ENCODE results near the gene TMEM178B. TPM values are rescaled to one million over a fixed set of nuclear protein-coding genes. Genes with fewer than 3 reads are reported as not detected.

TMEM178B gene
- total RNA-seq, 1 experiment from 2014 or later = not detected

DNA sequence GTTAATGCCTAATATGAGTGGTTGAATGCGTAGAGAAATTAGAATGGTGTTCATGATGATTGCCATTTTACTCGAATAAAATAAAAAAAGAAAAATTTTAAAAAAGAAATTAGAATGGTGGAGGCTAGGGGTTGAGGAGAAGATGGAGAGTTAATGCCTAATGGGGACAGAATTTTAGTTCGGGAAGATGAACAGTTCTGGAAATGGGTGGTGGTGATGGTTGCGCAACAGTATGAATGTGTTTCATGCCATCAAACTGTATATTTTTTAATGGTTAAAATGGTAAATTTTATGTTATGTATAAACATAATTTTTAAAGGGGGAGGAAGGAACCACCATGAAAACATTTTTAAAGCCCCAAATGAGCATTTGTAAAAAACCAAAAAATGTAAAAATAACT is 337.3 kb downstream of the TMEM178B start:
- no peak for DNase-seq
- H3K4me3 ChIP-seq (ENCODE audit: low read length) = no peak overlapping the region
- no peaks in the 10 kb centered on the region for H3K9me3 ChIP-seq (ENCODE audit: low read length)
- no peak overlapping the region for H3K4me2 ChIP-seq (ENCODE audit: low read depth, low read length, poor library complexity, severe bottlenecking)
- no peaks in the 10 kb centered on the region for H3K79me2 ChIP-seq (ENCODE audit: low read length)
- no peaks in the 10 kb centered on the region for H4K20me1 ChIP-seq (ENCODE audit: insufficient read depth, low read depth, low read length)
- no peaks in the 10 kb centered on the region for H3K4me1 ChIP-seq (ENCODE audit: low read length)
- H3K27ac ChIP-seq (ENCODE audit: low read length) = no peak overlapping the region
- H3K9ac ChIP-seq (ENCODE audit: low read length) = no peak overlapping the region
- H3K9me2 ChIP-seq (replicated peaks; ENCODE audit: insufficient read depth, low read length) = no peaks in the 10 kb centered on the region
- no peak overlapping the region for H2AFZ ChIP-seq (ENCODE audit: low read length)
- H3K27me3 ChIP-seq (ENCODE audit: low read length) = no peaks in the 10 kb centered on the region
- H3K36me3 ChIP-seq (ENCODE audit: insufficient read depth, low read length) = no peaks in the 10 kb centered on the region

DNA sequence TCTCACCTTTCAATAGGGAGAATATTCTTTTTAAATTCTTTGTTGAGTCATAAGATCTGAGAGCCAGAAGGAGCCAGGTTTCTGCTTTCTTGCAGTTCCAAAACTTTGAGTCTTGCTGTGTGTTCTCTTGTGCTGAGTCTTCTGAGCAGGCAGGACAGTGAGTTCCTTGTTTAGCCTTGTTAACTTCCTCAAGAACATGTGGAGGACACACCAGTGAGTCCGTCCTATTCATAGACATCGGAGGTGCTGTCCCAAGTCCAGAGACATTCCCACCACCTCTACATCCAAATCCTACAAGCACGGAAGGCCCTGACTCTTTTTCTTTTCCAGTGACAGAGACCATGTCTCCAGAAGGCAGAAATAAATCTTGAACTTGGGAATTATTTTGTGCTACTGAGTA is 342.1 kb downstream of the TMEM178B start:
- no peak overlapping the region for H3K9ac ChIP-seq (ENCODE audit: low read length)

GRCh38 chr7:141416650-141417270 is 342.9 kb downstream of the TMEM178B start:
- no peak for DNase-seq

More for the DNA sequence above, 342.1 kb downstream of the TMEM178B start:
- DNase-seq = no peak
- Histone ChIP-seq H3K4me1 (ENCODE audit: low read length) (no peaks in the 10 kb centered on the region), H3K4me3 (ENCODE audit: low read length) (no peak overlapping the region), H3K79me2 (ENCODE audit: low read length) (no peaks in the 10 kb centered on the region), H2AFZ (ENCODE audit: low read length) (no peak overlapping the region), H3K27ac (ENCODE audit: low read length) (no peak overlapping the region), H3K9me2 (replicated peaks; ENCODE audit: insufficient read depth, low read length) (no peaks in the 10 kb centered on the region), H4K20me1 (ENCODE audit: insufficient read depth, low read depth, low read length) (no peaks in the 10 kb centered on the region), H3K27me3 (ENCODE audit: low read length) (no peaks in the 10 kb centered on the region), H3K4me2 (ENCODE audit: low read depth, low read length, poor library complexity, severe bottlenecking) (no peak overlapping the region), H3K36me3 (ENCODE audit: insufficient read depth, low read length) (no peaks in the 10 kb centered on the region), H3K9me3 (ENCODE audit: low read length) (no peaks in the 10 kb centered on the region)

DNA sequence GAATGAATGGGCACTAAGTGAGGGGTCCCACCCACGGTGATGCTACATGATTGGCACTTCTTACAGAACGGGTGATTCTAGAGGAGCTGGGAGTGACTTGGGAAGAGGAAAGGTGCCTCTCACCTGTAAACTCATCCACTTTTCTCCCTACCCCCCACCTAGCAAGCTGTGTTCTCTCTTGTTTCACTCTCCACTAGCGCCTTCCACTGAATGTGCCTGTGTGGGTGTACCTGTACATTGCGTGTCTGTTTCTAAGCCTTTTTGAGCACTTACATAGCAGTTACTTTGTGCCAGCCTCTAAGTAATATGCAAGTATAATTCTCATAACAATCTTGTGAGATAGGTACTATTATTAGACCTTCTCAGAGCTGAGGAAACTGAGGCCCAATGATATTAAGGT is 343.6 kb downstream of the TMEM178B start:
- H3K36me3 ChIP-seq (ENCODE audit: insufficient read depth, low read length) = no peaks in the 10 kb centered on the region
- no peaks in the 10 kb centered on the region for H3K27me3 ChIP-seq (ENCODE audit: low read length)
- H3K4me3 ChIP-seq (ENCODE audit: low read length) = no peak overlapping the region
- H3K4me2 ChIP-seq (ENCODE audit: low read depth, low read length, poor library complexity, severe bottlenecking) = no peak overlapping the region
- no peaks in the 10 kb centered on the region for H3K4me1 ChIP-seq (ENCODE audit: low read length)
- no peaks in the 10 kb centered on the region for H3K9me2 ChIP-seq (replicated peaks; ENCODE audit: insufficient read depth, low read length)
- no peak overlapping the region for H3K9ac ChIP-seq (ENCODE audit: low read length)
- H2AFZ ChIP-seq (ENCODE audit: low read length) = no peak overlapping the region
- no peak overlapping the region for H3K27ac ChIP-seq (ENCODE audit: low read length)
- DNase-seq = no peak
- H3K9me3 ChIP-seq (ENCODE audit: low read length) = no peaks in the 10 kb centered on the region
- H3K79me2 ChIP-seq (ENCODE audit: low read length) = no peaks in the 10 kb centered on the region
- no peaks in the 10 kb centered on the region for H4K20me1 ChIP-seq (ENCODE audit: insufficient read depth, low read depth, low read length)

More at GRCh38 chr7:141416650-141417270, 342.9 kb downstream of the TMEM178B start:
- no peak overlapping the region for H3K9ac ChIP-seq (ENCODE audit: low read length)
- H2AFZ ChIP-seq (ENCODE audit: low read length) = no peak overlapping the region
- H3K36me3 ChIP-seq (ENCODE audit: insufficient read depth, low read length) = no peaks in the 10 kb centered on the region
- H3K27me3 ChIP-seq (ENCODE audit: low read length) = no peaks in the 10 kb centered on the region
- H3K4me1 ChIP-seq (ENCODE audit: low read length) = no peaks in the 10 kb centered on the region
- no peaks in the 10 kb centered on the region for H3K9me2 ChIP-seq (replicated peaks; ENCODE audit: insufficient read depth, low read length)
- no peaks in the 10 kb centered on the region for H3K9me3 ChIP-seq (ENCODE audit: low read length)
- no peak overlapping the region for H3K4me3 ChIP-seq (ENCODE audit: low read length)
- no peaks in the 10 kb centered on the region for H3K79me2 ChIP-seq (ENCODE audit: low read length)
- no peak overlapping the region for H3K4me2 ChIP-seq (ENCODE audit: low read depth, low read length, poor library complexity, severe bottlenecking)
- no peaks in the 10 kb centered on the region for H4K20me1 ChIP-seq (ENCODE audit: insufficient read depth, low read depth, low read length)
- no peak overlapping the region for H3K27ac ChIP-seq (ENCODE audit: low read length)

DNA sequence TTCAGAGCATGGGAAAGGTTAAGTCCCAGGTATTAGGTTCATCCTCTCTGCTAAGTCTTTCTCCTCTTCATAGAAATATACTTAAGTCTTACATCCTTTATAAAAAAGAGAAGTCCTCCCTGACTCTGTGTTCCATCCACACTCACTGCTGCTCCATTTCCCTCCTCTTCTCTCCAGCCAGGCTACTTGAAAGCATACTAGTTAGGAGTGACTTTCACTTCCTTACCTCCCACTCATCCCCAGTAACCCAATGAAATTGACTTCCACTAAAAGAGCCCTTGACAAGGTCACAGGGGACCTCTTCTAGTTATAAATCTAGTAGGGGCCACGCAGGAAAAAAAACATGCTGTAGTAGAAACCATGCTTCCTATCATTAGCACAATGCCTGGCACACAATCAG is 344.2 kb downstream of the TMEM178B start:
- no peak for DNase-seq
- Histone ChIP-seq H3K4me2 (ENCODE audit: low read depth, low read length, poor library complexity, severe bottlenecking) (no peak overlapping the region), H3K9ac (ENCODE audit: low read length) (no peak overlapping the region), H3K36me3 (ENCODE audit: insufficient read depth, low read length) (no peaks in the 10 kb centered on the region), H2AFZ (ENCODE audit: low read length) (no peak overlapping the region), H3K9me3 (ENCODE audit: low read length) (no peaks in the 10 kb centered on the region), H4K20me1 (ENCODE audit: insufficient read depth, low read depth, low read length) (no peaks in the 10 kb centered on the region), H3K27ac (ENCODE audit: low read length) (no peak overlapping the region), H3K9me2 (replicated peaks; ENCODE audit: insufficient read depth, low read length) (no peaks in the 10 kb centered on the region), H3K79me2 (ENCODE audit: low read length) (no peaks in the 10 kb centered on the region), H3K27me3 (ENCODE audit: low read length) (no peaks in the 10 kb centered on the region), H3K4me3 (ENCODE audit: low read length) (no peak overlapping the region), H3K4me1 (ENCODE audit: low read length) (no peaks in the 10 kb centered on the region)

DNA sequence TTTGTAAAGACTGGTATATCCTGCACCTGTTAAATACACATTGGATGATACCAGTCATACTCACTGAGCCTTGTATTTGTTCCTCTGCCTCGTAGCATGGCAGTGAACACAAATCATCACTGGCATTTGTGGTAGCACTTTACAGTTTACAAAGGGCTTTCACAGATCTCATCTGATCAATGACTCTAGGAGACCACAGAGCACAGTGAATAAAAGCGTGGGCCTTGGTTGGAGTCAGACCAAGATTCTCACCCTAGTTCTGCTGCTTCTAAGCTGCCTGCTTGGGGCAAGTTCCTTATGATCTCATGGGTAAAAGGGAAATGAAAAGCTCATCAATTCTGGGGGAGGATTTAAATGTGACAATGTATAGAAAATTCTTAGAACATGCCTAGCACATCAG is 347.4 kb downstream of the TMEM178B start:
- Histone ChIP-seq H2AFZ (ENCODE audit: low read length) (no peak overlapping the region), H3K79me2 (ENCODE audit: low read length) (no peaks in the 10 kb centered on the region), H3K9me3 (ENCODE audit: low read length) (no peaks in the 10 kb centered on the region), H3K9ac (ENCODE audit: low read length) (no peak overlapping the region), H3K36me3 (ENCODE audit: insufficient read depth, low read length) (no peaks in the 10 kb centered on the region), H3K27ac (ENCODE audit: low read length) (no peak overlapping the region), H3K9me2 (replicated peaks; ENCODE audit: insufficient read depth, low read length) (no peaks in the 10 kb centered on the region), H3K27me3 (ENCODE audit: low read length) (no peaks in the 10 kb centered on the region), H3K4me3 (ENCODE audit: low read length) (no peak overlapping the region), H3K4me1 (ENCODE audit: low read length) (no peaks in the 10 kb centered on the region), H3K4me2 (ENCODE audit: low read depth, low read length, poor library complexity, severe bottlenecking) (no peak overlapping the region), H4K20me1 (ENCODE audit: insufficient read depth, low read depth, low read length) (no peaks in the 10 kb centered on the region)
- DNase-seq = no peak

- Histone ChIP-seq H3K27me3 (ENCODE audit: low read length) (no peaks in the 10 kb centered on the region), H3K4me2 (ENCODE audit: low read depth, low read length, poor library complexity, severe bottlenecking) (no peak overlapping the region), H4K20me1 (ENCODE audit: insufficient read depth, low read depth, low read length) (no peaks in the 10 kb centered on the region), H3K27ac (ENCODE audit: low read length) (no peak overlapping the region), H3K4me1 (ENCODE audit: low read length) (no peaks in the 10 kb centered on the region), H3K9me3 (ENCODE audit: low read length) (no peaks in the 10 kb centered on the region), H2AFZ (ENCODE audit: low read length) (no peak overlapping the region), H3K9ac (ENCODE audit: low read length) (no peak overlapping the region), H3K4me3 (ENCODE audit: low read length) (no peak overlapping the region), H3K36me3 (ENCODE audit: insufficient read depth, low read length) (no peaks in the 10 kb centered on the region), H3K79me2 (ENCODE audit: low read length) (no peaks in the 10 kb centered on the region), H3K9me2 (replicated peaks; ENCODE audit: insufficient read depth, low read length) (no peaks in the 10 kb centered on the region)
- no peak for DNase-seq
Observed at GRCh38 chr7:141427134-141427533, 353.3 kb downstream of the TMEM178B start.

DNA sequence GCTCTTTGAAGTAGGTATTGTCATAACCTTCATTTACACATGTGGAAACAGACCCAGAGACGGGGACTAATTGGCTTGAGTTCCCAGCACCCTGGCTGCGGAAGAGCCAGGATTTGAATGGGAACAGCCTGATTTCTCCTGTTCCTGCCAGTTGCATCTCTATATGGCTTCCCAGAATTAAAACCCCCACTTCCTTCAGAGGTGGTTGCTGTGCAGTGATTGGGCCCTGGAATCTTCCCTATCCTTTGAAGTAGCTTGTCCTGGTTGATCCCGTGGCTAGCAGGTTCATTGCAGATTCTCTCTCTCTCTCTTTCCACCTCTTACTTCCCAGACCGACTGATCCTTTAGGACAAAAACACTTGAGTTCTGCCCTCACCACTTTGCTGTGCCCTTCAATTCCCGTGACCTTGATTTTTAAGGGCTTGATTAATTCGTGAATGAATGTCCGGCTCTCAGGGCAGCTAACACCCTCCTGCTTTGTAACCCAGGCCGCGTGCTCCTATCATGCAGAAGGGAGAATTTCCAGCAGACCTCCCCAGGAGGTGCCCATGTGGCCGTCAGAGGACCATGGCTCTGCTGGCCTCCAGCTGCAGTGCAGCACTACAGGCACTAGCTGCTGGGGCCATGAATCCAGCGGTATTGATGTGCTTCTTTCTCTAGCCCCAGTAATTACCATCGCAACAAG is 356.7 kb downstream of the TMEM178B start:
- Histone ChIP-seq H3K27ac (ENCODE audit: low read length) (no peak overlapping the region), H3K4me3 (ENCODE audit: low read length) (no peak overlapping the region), H3K4me1 (ENCODE audit: low read length) (no peaks in the 10 kb centered on the region), H3K9ac (ENCODE audit: low read length) (no peak overlapping the region), H3K4me2 (ENCODE audit: low read depth, low read length, poor library complexity, severe bottlenecking) (no peak overlapping the region), H4K20me1 (ENCODE audit: insufficient read depth, low read depth, low read length) (no peaks in the 10 kb centered on the region), H2AFZ (ENCODE audit: low read length) (no peak overlapping the region), H3K9me2 (replicated peaks; ENCODE audit: insufficient read depth, low read length) (no peaks in the 10 kb centered on the region), H3K79me2 (ENCODE audit: low read length) (no peaks in the 10 kb centered on the region), H3K9me3 (ENCODE audit: low read length) (no peaks in the 10 kb centered on the region), H3K27me3 (ENCODE audit: low read length) (no peaks in the 10 kb centered on the region), H3K36me3 (ENCODE audit: insufficient read depth, low read length) (no peaks in the 10 kb centered on the region)
- no peak for DNase-seq

Data from Karpas-422 (cell line).